ENCODE measurements around the gene VANGL1.

The VANGL1 gene

DNA sequence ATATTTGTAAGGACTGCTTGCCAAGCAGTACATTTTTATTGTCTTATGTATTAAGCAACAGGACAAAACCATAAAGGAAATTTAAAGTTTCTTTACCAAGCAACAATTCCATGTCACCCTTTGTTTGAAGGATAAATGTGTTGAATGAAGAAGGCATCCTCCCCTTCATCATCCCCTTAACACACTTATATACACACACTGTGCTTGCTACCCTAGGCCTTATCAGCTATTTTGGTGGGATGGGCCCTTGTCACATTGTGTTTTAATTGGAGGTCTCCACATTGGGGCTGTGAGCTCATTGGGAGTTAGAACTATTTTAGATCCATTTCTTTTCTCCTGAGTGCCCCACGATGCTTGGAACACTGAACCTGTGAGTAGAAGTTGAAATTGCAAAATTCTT, 1.9 kb downstream of the VANGL1 start:
- in situ Hi-C loops (cut with HindIII; ENCODE audit: low sequenced_read_pairs): no loop called here
- H3K4me3 ChIP-seq (ENCODE audit: low read depth, low read length): no peak overlapping the region
- no peak for DNase-seq (ENCODE audit: low read depth)
- TF ChIP-seq, protein P1, sequence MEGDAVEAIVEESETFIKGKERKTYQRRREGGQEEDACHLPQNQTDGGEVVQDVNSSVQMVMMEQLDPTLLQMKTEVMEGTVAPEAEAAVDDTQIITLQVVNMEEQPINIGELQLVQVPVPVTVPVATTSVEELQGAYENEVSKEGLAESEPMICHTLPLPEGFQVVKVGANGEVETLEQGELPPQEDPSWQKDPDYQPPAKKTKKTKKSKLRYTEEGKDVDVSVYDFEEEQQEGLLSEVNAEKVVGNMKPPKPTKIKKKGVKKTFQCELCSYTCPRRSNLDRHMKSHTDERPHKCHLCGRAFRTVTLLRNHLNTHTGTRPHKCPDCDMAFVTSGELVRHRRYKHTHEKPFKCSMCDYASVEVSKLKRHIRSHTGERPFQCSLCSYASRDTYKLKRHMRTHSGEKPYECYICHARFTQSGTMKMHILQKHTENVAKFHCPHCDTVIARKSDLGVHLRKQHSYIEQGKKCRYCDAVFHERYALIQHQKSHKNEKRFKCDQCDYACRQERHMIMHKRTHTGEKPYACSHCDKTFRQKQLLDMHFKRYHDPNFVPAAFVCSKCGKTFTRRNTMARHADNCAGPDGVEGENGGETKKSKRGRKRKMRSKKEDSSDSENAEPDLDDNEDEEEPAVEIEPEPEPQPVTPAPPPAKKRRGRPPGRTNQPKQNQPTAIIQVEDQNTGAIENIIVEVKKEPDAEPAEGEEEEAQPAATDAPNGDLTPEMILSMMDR (IDR thresholded peaks at IDR 0.05; ENCODE audit: low read depth, low read length, missing control alignments): no peak

DNA sequence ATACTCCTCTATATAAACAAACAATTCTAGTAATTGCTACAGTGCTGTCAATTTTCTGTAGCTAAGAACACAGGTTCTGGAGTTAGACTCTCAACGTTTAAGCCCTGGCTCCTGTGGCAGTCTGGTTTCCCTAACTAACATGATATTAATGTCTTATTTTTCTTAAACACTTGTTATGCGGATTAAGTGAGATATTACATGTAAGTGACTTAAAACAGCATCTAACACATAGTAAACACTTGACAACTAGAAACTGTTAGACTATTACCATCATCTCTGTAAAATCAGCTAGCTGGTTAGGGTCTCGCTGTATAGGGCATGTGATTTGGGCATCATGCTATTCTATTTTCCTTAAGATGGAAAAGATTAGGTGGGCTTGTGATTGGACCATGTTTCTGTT, 2.3 kb downstream of the VANGL1 start:
- in situ Hi-C loops (cut with HindIII; ENCODE audit: low sequenced_read_pairs): no loop called here
- DNase-seq (ENCODE audit: low read depth): no peak
- H3K4me3 ChIP-seq (ENCODE audit: low read depth, low read length): no peak overlapping the region
- TF ChIP-seq, protein P1 (IDR thresholded peaks at IDR 0.05; ENCODE audit: low read depth, low read length, missing control alignments): no peak

DNA sequence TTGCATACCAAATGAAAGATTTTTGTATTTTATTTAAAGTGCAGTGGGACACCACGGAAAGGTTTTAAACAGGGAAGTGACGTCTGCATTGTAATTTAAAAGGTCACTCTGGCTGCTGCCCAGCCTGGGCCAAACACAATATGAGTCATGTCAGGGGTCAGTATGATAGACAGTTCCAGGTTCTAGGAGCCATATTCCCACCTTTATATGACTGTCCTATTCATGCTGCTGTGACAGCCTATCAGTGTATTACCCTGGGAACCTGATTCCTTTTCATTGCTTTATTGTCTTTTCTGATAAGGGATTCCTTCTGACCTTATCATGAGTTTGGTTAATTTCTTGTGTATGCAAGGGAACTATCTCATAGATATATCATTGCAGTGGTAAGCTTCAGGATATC, 5.3 kb downstream of the VANGL1 start:
- in situ Hi-C loops (cut with HindIII; ENCODE audit: low sequenced_read_pairs): no loop called here
- TF ChIP-seq, protein P1 (IDR thresholded peaks at IDR 0.05; ENCODE audit: low read depth, low read length, missing control alignments): no peak

DNA sequence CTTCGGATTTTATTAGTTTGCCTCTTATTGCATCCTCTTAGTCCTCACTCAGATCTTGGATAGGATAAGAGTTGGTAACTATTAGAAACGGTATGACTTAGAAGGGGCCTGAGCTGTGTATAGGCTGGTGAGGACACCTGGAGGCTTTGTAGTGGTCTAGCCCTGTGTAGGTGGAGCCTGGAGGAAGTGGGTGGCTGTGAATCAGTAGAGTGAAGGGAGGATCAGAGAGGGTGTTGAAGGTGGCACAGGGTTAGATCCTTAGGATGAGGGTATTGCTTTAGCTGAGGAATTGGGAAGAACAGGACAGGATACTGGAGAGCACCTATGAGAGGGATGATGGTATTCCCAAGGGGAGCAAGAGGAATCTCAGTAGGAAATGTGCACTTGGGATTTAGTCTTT, 5.7 kb downstream of the VANGL1 start:
- in situ Hi-C loops (cut with HindIII; ENCODE audit: low sequenced_read_pairs): no loop called here
- DNase-seq (ENCODE audit: low read depth): no peak
- H3K4me3 ChIP-seq (ENCODE audit: low read depth, low read length): no peak overlapping the region
- TF ChIP-seq, protein P1 (IDR thresholded peaks at IDR 0.05; ENCODE audit: low read depth, low read length, missing control alignments): no peak

More for the DNA sequence above, 5.3 kb downstream of the VANGL1 start:
- no peak overlapping the region for H3K4me3 ChIP-seq (ENCODE audit: low read depth, low read length)
- no peak for DNase-seq (ENCODE audit: low read depth)

DNA sequence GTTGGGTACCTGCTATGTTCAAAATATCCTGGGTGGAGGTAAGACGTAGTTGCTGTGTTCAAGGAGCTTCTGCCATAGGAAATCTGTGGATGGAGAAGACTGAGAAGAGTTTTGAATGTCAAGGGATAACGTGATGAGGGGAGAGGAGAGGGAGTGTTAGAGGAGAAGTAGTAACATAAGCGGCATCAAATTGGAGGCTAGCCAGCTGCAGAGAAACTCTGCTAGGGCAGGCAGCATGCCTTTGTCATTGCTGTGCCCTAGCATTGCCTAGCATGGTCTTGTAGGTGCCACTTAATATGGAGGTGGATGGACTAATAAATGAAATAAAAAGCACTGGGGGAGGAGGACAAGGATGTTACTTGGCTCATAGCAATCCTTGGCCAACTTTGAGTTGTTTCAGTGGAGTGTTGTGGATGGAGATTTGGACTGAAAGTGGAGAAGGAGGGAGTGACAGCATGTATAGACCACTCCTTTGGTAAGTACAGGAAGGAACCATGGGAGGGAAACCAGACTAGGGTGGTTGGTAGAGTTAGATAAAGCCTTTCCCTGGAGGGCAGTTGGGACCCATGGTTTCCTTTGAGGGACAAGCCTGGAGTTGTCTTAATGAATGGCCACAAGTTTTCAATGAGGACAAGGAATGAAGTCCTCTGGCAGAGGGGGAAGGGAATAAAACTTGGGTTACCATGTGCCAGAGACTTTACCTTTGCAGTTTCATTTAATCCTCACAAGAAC, 6.3 kb downstream of the VANGL1 start:
- TF ChIP-seq, protein P1 (IDR thresholded peaks at IDR 0.05; ENCODE audit: low read depth, low read length, missing control alignments): no peak
- in situ Hi-C loops (cut with HindIII; ENCODE audit: low sequenced_read_pairs): no loop called here
- DNase-seq (ENCODE audit: low read depth): no peak
- no peak overlapping the region for H3K4me3 ChIP-seq (ENCODE audit: low read depth, low read length)

DNA sequence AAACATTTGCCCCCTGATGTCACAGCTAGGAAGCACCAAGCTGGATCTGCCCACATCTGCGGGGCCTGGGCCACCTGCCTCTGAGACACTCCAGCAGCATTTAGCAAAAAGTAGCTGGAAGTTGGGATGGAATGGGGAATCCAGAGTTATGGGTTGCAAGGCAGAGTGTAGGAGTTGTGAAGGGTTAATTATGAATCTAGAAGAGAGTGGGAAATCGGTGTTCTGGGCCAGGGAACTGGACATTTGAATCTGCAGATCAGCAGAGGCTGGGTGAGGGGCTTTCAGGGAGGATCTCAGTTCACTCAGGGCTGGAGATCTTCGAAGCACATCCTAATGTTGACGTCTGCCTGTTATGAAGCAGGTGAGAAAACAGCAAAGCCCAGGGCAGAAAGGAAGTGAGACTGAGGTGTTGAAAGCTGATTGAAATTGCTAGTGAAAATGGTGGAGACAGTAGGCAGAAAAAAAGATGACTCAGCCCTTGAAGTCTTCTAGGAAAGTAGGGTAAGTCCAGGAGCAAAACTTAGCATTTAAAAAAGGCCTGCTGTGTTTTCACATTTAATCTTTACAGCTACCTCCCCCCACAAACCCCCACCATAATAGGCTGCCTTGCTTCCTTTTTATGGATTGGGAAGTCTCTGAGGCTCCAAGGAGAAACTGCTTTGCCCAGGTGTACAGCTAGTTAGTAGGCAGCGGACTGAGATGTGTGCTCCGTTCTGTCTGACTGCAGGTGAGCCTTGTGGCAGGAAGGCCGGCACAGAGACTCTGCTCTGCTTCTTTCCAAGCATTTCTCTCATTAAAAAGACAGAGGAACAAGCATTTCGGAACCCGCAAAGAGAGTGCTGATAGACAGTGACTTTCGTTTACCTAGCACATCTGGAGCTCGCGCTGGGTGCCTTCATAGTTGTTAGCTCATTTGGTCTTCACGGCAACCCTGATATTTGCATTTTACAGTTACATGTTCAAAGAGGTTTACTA, 7.2 kb downstream of the VANGL1 start:
- DNase-seq (ENCODE audit: low read depth): no peak
- in situ Hi-C loops (cut with HindIII; ENCODE audit: low sequenced_read_pairs): no loop called here
- TF ChIP-seq, protein P1 (IDR thresholded peaks at IDR 0.05; ENCODE audit: low read depth, low read length, missing control alignments): no peak
- H3K4me3 ChIP-seq (ENCODE audit: low read depth, low read length): no peak overlapping the region
